Sciatic nerve (tissue), 2 donors: ENCODE measurements around the gene SAMD15. TPM values are rescaled to one million over a fixed set of nuclear protein-coding genes. Genes with fewer than 3 reads are reported as not detected.
"Not testable (repeated sequence)": the region's sequence is repeated elsewhere in the genome, so short reads cannot be mapped to it uniquely, and the experiment has no call there.

ENCODE experiments used
- ATAC-seq: fragments of 200-7000 bp; cut with Tn5 transposase; one replicate; pipeline ENCODE4 v1.9.1; 2020; ENCODE audit warnings: mild to moderate bottlenecking, moderate library complexity
- DNase-seq: peaks from one replicate; pipeline ENCODE4 v3.0.0-alpha.2; 2020; ENCODE audit warnings: low spot score
- intact Hi-C: fragments of 100-400 bp; cut with DNase I; formaldehyde crosslinking; loops from one replicate; pipeline ENCODE4 v1.14.2; 2022
- total RNA-seq: library from RNA; stranded (reverse); fragmentation: NEBNext Ultra II Directional; extraction: Animal tissue kit (Norgen Biotek cat#: 25700); gene quantifications from one replicate; pipeline ENCODE4 v1.2.1, GENCODE V29; 2021
- donor health status: DM: no; HTN: no; CAD: no.
- donor health status: DM: no; HTN: no; CAD: no.

The SAMD15 gene
- total RNA-seq, result 0.36 TPM

GRCh38 chr14:77376771-77377501 is at the start of gene SAMD15, which contains the start of gene TMED8:
Gene SAMD15 (plus strand): TSS chr14:77377379. CDS start chr14:77377419, 40 bp downstream.
Gene TMED8 (minus strand): TSS chr14:77377094. CDS start chr14:77377053, 41 bp downstream.
- ATAC-seq, result peak; percentile 98
- DNase-seq, result peak; percentile 91
- intact Hi-C loops, result no loop called here

GRCh38 chr14:77329872-77330271 is 47.3 kb upstream of the SAMD15 start:
- no peak for ATAC-seq
- intact Hi-C loops, result no loop called here
- no peak for DNase-seq

GRCh38 chr14:77335576-77335975 is 41.6 kb upstream of the SAMD15 start:
- no peak for ATAC-seq
- no peak for DNase-seq
- intact Hi-C loops, result no loop called here

GRCh38 chr14:77337255-77337654 is 39.9 kb upstream of the SAMD15 start:
- DNase-seq, intact Hi-C loops, ATAC-seq: not testable (repeated sequence)

GRCh38 chr14:77337880-77338279 is 39.3 kb upstream of the SAMD15 start:
- ATAC-seq (no peak), DNase-seq (no peak)
- intact Hi-C loops, result no loop called here

- intact Hi-C loops, result no loop called here
These were observed 38.9 kb upstream of the SAMD15 start for GRCh38 chr14:77338302-77338701.

DNA sequence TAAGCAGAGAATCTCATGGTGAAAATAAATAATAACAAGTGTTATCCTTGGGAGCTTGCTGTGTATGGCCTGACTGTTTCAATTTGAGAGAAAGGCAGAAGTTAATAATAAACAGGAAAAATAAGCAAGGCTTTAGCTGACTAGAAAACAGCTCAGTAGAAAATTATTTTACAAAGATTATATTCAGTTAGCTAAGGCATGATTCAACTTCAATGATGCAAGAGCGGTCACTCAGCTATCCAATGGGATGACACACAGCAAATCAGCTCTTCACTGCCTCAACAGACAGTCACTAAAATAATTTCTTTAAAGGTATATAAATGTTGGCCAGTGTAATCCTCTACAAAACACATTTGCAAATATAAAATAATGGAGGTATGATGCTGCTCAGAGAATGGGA is 37.8 kb upstream of the SAMD15 start:
- no peak for ATAC-seq
- DNase-seq, result no peak
- intact Hi-C loops, result no loop called here

More at GRCh38 chr14:77338302-77338701, 38.9 kb upstream of the SAMD15 start:
- ATAC-seq (no peak), DNase-seq (no peak)

- ATAC-seq (no peak), DNase-seq (no peak)
- intact Hi-C loops, result no loop called here
These were observed 36.8 kb upstream of the SAMD15 start for GRCh38 chr14:77340389-77340788.

DNA sequence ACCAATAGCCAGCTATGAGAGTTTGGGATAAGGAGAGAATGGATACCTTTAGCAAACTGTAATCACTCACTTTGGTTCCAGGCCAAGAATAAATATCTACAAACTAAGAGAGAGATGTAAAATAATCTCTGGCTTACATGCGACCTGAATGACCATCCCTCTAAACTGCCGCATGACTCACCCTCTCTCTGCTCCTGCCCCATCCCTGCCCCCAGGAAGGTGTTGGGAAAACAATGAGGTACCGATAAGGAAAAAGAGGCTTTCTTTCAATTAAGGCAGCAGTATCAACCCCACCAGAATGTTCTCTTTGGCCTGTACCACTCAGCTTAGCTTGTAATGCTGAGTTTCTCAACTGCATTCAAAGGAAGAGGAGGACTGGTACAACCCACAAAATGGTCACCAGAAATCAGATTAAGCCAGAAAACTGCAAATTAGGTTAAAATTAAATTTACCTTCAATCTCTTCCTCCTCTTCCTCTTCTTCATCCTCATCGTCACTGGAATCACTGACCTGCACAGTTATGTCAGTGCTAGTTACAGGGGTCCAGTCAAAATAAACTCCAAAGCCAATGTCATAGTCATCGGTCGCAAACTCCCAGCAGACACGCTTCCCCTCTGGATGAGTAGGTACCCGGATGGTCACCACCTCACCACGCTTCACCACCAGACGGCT is 34.3 kb upstream of the SAMD15 start:
- intact Hi-C loops, result no loop called here
- no peak for ATAC-seq
- no peak for DNase-seq

GRCh38 chr14:77343662-77344061 is 33.5 kb upstream of the SAMD15 start:
- intact Hi-C loops, result no loop called here
- no peak for ATAC-seq

GRCh38 chr14:77344377-77344996 is 32.7 kb upstream of the SAMD15 start:
- DNase-seq, result no peak
- ATAC-seq, result no peak
- intact Hi-C loops, result no loop called here

More at GRCh38 chr14:77343662-77344061, 33.5 kb upstream of the SAMD15 start:
- no peak for DNase-seq

- no peak for ATAC-seq
- DNase-seq, result no peak
- intact Hi-C loops, result no loop called here
These were observed 30.7 kb upstream of the SAMD15 start for GRCh38 chr14:77346495-77346894.

DNA sequence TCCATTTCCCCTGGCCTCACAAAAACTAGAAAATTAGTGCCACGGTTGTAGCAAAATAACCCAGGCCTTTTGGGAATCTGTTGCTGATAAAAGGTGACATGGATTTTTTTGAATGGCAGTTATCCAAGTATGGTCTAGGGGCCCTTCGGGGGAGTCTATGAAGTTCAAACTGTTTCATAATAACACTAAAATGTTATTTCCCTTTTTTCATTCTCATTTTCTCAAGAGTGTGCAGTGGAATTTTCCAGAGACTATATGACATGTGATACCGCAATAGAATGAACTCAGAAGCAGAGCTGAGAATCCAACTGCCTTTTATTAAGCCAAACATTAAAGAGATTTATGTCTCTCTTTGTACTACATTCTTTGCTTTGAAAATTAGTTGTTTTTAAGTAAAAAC is 29.4 kb upstream of the SAMD15 start:
- no peak for ATAC-seq

DNA sequence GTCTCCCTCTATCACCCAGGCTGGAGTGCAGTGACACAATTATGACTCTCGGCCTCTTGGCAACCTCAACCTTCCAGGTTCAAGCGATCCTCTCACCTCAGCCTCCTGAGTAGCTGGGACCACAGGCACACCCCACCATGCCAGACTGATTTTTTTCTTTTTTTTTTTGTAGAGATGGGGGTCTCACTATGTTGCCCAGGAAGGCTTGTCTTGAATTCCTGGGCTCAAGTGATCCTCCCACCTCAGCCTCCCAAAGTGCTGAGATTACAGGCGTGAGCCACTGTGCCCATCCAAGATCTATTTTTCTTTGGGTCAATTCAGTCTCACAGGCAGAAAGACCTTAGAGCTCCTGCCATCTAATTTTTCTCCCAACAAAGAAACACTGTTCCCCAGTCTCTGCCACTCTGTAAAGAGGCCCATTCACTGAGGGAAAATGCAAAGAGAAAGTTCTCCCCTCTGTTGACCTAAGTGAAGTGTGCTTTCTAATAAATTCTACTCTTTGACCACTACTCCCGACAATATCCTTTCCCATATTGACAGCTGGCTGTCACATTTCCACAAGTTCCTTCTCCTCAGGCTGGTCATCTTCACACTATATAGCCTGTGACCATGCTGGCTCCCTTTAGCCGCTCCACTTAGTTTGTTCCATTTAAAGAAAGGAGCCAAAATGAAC is 23.6 kb upstream of the SAMD15 start:
- intact Hi-C loops, result no loop called here
- no peak for ATAC-seq
- no peak for DNase-seq

More for the DNA sequence above, 29.4 kb upstream of the SAMD15 start:
- intact Hi-C loops, result no loop called here
- DNase-seq, result no peak

DNA sequence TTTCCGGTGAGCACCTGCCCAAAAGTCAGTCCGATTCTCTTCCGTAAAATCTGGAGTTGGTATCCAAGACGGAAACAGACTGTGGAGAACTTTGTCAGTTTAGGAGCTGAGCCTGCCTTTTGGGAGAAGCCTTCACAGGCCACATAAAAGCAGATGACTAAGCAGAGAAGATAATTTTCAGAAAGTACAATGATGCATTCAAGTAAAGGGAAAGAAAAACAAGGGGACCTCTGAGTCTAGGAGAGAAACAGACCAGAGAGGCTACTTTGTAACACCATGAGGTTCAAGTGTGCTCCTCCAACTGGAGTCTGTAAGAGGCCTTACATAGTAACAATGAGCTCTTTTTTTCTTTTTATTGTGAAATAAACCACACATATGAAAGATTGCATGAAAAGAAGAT is 21.4 kb upstream of the SAMD15 start:
- intact Hi-C loops, result no loop called here
- peak; percentile 89 for ATAC-seq

GRCh38 chr14:77356899-77357298 is 20.3 kb upstream of the SAMD15 start:
- no peak for DNase-seq
- intact Hi-C loops, result no loop called here
- ATAC-seq, result no peak

More for the DNA sequence above, 21.4 kb upstream of the SAMD15 start:
- DNase-seq, result no peak

- no peak for DNase-seq
- ATAC-seq, result no peak
- intact Hi-C loops, result no loop called here
These were observed 17.6 kb upstream of the SAMD15 start for GRCh38 chr14:77359626-77360025.

- intact Hi-C loops, result no loop called here
- DNase-seq (no peak), ATAC-seq (no peak)
These were observed 13.0 kb upstream of the SAMD15 start for GRCh38 chr14:77364146-77364545.

DNA sequence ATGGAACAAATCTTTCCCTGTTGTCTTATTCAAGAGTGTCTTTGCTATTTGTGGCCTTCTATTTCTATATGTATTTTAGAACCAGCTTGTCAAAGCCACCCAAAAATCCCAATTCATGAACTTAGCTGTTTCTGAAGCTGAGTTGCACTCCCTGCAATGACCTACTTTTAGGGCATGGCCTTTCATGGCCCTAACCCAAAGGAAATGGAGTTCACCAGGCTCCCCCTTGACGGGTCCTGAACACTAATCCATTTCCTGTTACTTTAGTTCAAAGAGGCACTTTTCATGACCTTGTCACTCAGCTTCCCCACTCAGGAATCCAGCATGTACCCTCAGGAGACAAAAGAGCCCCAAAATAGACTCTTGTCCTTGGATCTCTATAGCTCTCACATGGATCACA is 7.9 kb upstream of the SAMD15 start:
- intact Hi-C loops, result no loop called here
- DNase-seq, result no peak
- no peak for ATAC-seq
